Heart left ventricle (tissue), 13 donors: Measurements from ENCODE around the gene TMEM247.
"Not testable (repeated sequence)": the region's sequence is repeated elsewhere in the genome, so short reads cannot be mapped to it uniquely, and the experiment has no call there.

Experiments
- POLR2A ChIP-seq, 2 donors: fragments of 450-650 bp; IDR thresholded peaks; one replicate each; pipeline ENCODE4 v1.6.1; 2017; ENCODE audit warnings: antibody characterized with exemption in 2 of 2, mild to moderate bottlenecking in 2 of 2, moderate library complexity in 2 of 2
- TF ChIP-seq, protein P1 (sequence below), 12 donors: fragments of 200-600 bp; sonication (generic) in 4 of 12; IDR thresholded peaks; one replicate each; pipeline versions ENCODE4 v1.5.0 to v1.8.0; 2018 to 2022; ENCODE audit warnings: antibody characterized with exemption in 12 of 12, mild to moderate bottlenecking in 5 of 12
- donor health status: ischemic (EF 13 %, LVEDD 7.1; RV severe dilation, severe dysfunction).
- donor health status: DM: no; HTN: yes; CAD: no.
- donor health status: DM: no; HTN: no; CAD: no.
- donor health status: ischemic (EF 25% LVEDD 6.9; RV normal size, moderate dysfunction).
- donor health status: ischemic (EF 25% LVEDD 5.7; RV mildly dilated, moderate dysfunction).
- donor health status: ischemic (EF 35%, LVEDD 5.7; RV mildly dilated, moderate dysfunction).
- donor health status: nonischemic (EF 11% LVEDD 7.7; RV severe dilation, severe dysfunction).
- donor health status: DM: yes; HTN: yes; CAD: no.
- donor health status: PGD.
- donor health status: ischemic (EF 29% LVEDD 5.4; RV normal size, mild dysfunction).
- donor health status: nonischemic (EF 23%, LVEDD 6.1; RV moderate dilation, normal function).

DNA sequence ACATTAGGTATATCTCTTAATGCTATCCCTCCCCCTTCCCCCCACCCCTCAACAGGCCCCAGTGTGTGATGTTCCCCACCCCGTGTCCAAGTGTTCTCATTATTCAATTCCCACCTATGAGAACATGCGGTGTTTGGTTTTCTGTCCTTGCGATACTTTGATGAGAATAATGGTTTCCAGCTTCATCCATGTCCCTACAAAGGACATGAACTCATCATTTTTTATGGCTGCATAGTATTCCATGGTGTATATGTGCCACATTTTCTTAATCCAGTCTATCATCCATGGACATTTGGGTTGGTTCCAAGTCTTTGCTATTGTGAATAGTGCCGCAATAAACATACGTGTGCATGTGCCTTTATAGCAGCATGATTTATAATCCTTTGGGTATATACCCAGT lies 7.2 kb upstream of the TMEM247 start:
- TF ChIP-seq, protein P1, sequence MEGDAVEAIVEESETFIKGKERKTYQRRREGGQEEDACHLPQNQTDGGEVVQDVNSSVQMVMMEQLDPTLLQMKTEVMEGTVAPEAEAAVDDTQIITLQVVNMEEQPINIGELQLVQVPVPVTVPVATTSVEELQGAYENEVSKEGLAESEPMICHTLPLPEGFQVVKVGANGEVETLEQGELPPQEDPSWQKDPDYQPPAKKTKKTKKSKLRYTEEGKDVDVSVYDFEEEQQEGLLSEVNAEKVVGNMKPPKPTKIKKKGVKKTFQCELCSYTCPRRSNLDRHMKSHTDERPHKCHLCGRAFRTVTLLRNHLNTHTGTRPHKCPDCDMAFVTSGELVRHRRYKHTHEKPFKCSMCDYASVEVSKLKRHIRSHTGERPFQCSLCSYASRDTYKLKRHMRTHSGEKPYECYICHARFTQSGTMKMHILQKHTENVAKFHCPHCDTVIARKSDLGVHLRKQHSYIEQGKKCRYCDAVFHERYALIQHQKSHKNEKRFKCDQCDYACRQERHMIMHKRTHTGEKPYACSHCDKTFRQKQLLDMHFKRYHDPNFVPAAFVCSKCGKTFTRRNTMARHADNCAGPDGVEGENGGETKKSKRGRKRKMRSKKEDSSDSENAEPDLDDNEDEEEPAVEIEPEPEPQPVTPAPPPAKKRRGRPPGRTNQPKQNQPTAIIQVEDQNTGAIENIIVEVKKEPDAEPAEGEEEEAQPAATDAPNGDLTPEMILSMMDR (IDR thresholded peaks at IDR 0.05) = not testable (repeated sequence)
- not testable (repeated sequence) for TF ChIP-seq POLR2A (IDR thresholded peaks at IDR 0.05)
